ENCODE measurements around the gene IQSEC3. TPM values are rescaled to one million over a fixed set of nuclear protein-coding genes. Genes with fewer than 3 reads are reported as not detected.

The IQSEC3 gene
- total RNA-seq, 2 experiments from 2014 or later = not detected

GRCh38 chr12:195156-195555 is 128.6 kb downstream of the IQSEC3 start:
- POLR2A ChIA-PET = no interaction called here
- Mint-ChIP-seq H3K27ac (no peak overlapping the region), H3K27me3 (peaks cover 22% of the 10 kb centered on the region), H3K4me1 (no peaks in the 10 kb centered on the region), H3K36me3 (ENCODE audit: low read depth) (no peaks in the 10 kb centered on the region), H3K4me3 (no peak overlapping the region), H3K9me3 (ENCODE audit: low read depth) (no peaks in the 10 kb centered on the region)
- ATAC-seq (no peak), DNase-seq (no peak)
- intact Hi-C loops (cut with DNase I, micrococcal nuclease) = no loop called here
- CTCF ChIA-PET = no interaction called here

- no peaks in the 10 kb centered on the region for H3K9me3 Mint-ChIP-seq (ENCODE audit: low read depth)
- peaks cover 21% of the 10 kb centered on the region for H3K27me3 Mint-ChIP-seq
- no peak overlapping the region for H3K27ac Mint-ChIP-seq
- DNase-seq (no peak), ATAC-seq (no peak)
- no peaks in the 10 kb centered on the region for H3K36me3 Mint-ChIP-seq (ENCODE audit: low read depth)
- H3K4me3 Mint-ChIP-seq = no peak overlapping the region
- ChIA-PET CTCF (no interaction called here), POLR2A (no interaction called here)
- intact Hi-C loops (cut with DNase I, micrococcal nuclease) = no loop called here
- H3K4me1 Mint-ChIP-seq = no peaks in the 10 kb centered on the region
These were observed 129.4 kb downstream of the IQSEC3 start for GRCh38 chr12:195951-196350.

GRCh38 chr12:196436-196835 is 129.9 kb downstream of the IQSEC3 start:
- H3K4me3 Mint-ChIP-seq = no peak overlapping the region
- H3K9me3 Mint-ChIP-seq (ENCODE audit: low read depth) = no peaks in the 10 kb centered on the region
- no peak for ATAC-seq
- ChIA-PET POLR2A (no interaction called here), CTCF (no interaction called here)
- H3K27me3 Mint-ChIP-seq = peaks cover 25% of the 10 kb centered on the region
- intact Hi-C loops (cut with DNase I, micrococcal nuclease) = no loop called here
- no peak for DNase-seq
- H3K27ac Mint-ChIP-seq = no peak overlapping the region
- no peaks in the 10 kb centered on the region for H3K4me1 Mint-ChIP-seq
- H3K36me3 Mint-ChIP-seq (ENCODE audit: low read depth) = no peaks in the 10 kb centered on the region

GRCh38 chr12:197347-197746 is 130.8 kb downstream of the IQSEC3 start:
- no peak overlapping the region for H3K27ac Mint-ChIP-seq
- ATAC-seq (no peak), DNase-seq (no peak)
- no peaks in the 10 kb centered on the region for H3K36me3 Mint-ChIP-seq (ENCODE audit: low read depth)
- H3K27me3 Mint-ChIP-seq = peaks cover 28% of the 10 kb centered on the region
- H3K4me1 Mint-ChIP-seq = no peaks in the 10 kb centered on the region
- H3K4me3 Mint-ChIP-seq = no peak overlapping the region
- POLR2A ChIA-PET = no interaction called here
- intact Hi-C loops (cut with DNase I, micrococcal nuclease) = no loop called here
- H3K9me3 Mint-ChIP-seq (ENCODE audit: low read depth) = no peaks in the 10 kb centered on the region
- CTCF ChIA-PET = no interaction called here

- POLR2A ChIA-PET = no interaction called here
- intact Hi-C loops (cut with DNase I, micrococcal nuclease) = no loop called here
These were observed 131.5 kb downstream of the IQSEC3 start for GRCh38 chr12:197911-198695.

GRCh38 chr12:198705-199104 is 132.1 kb downstream of the IQSEC3 start:
- DNase-seq = no peak
- no peak overlapping the region for H3K27ac Mint-ChIP-seq
- ATAC-seq = no peak
- no peaks in the 10 kb centered on the region for H3K36me3 Mint-ChIP-seq (ENCODE audit: low read depth)
- no peak overlapping the region for H3K4me3 Mint-ChIP-seq
- no peaks in the 10 kb centered on the region for H3K9me3 Mint-ChIP-seq (ENCODE audit: low read depth)
- POLR2A ChIA-PET = no interaction called here
- CTCF ChIA-PET = no interaction called here
- intact Hi-C loops (cut with DNase I, micrococcal nuclease) = no loop called here
- peaks cover 25% of the 10 kb centered on the region for H3K27me3 Mint-ChIP-seq
- H3K4me1 Mint-ChIP-seq = no peaks in the 10 kb centered on the region

More at GRCh38 chr12:197911-198695, 131.5 kb downstream of the IQSEC3 start:
- DNase-seq = no peak
- CTCF ChIA-PET = interaction anchor here (0.6 kb wide), 1 partner anchor 1894 kb away, joined by 3 read pairs; no protein-coding TSS in a partner anchor
- Mint-ChIP-seq H3K27ac (no peak overlapping the region), H3K27me3 (peaks cover 25% of the 10 kb centered on the region), H3K4me1 (no peaks in the 10 kb centered on the region), H3K4me3 (no peak overlapping the region), H3K36me3 (ENCODE audit: low read depth) (no peaks in the 10 kb centered on the region), H3K9me3 (ENCODE audit: low read depth) (no peaks in the 10 kb centered on the region)
- ATAC-seq = no peak

- H3K27ac Mint-ChIP-seq = no peak overlapping the region
- ChIA-PET CTCF (no interaction called here), POLR2A (no interaction called here)
- intact Hi-C loops (cut with DNase I, micrococcal nuclease) = no loop called here
- H3K9me3 Mint-ChIP-seq (ENCODE audit: low read depth) = no peaks in the 10 kb centered on the region
- H3K4me1 Mint-ChIP-seq = no peaks in the 10 kb centered on the region
- H3K4me3 Mint-ChIP-seq = no peak overlapping the region
- DNase-seq (no peak), ATAC-seq (no peak)
- no peaks in the 10 kb centered on the region for H3K36me3 Mint-ChIP-seq (ENCODE audit: low read depth)
- peaks cover 40% of the 10 kb centered on the region for H3K27me3 Mint-ChIP-seq
These were observed 134.8 kb downstream of the IQSEC3 start for GRCh38 chr12:201361-201760.

GRCh38 chr12:202081-202731 is 135.6 kb downstream of the IQSEC3 start:
- H3K4me3 Mint-ChIP-seq = no peak overlapping the region
- H3K4me1 Mint-ChIP-seq = no peaks in the 10 kb centered on the region
- H3K36me3 Mint-ChIP-seq (ENCODE audit: low read depth) = no peaks in the 10 kb centered on the region
- ChIA-PET CTCF (no interaction called here), POLR2A (no interaction called here)
- no peaks in the 10 kb centered on the region for H3K9me3 Mint-ChIP-seq (ENCODE audit: low read depth)
- ATAC-seq (no peak), DNase-seq (no peak)
- intact Hi-C loops (cut with DNase I, micrococcal nuclease) = no loop called here
- peaks cover 41% of the 10 kb centered on the region for H3K27me3 Mint-ChIP-seq
- H3K27ac Mint-ChIP-seq = no peak overlapping the region

- H3K4me1 Mint-ChIP-seq = no peaks in the 10 kb centered on the region
- H3K4me3 Mint-ChIP-seq = no peak overlapping the region
- H3K36me3 Mint-ChIP-seq (ENCODE audit: low read depth) = no peaks in the 10 kb centered on the region
- ChIA-PET CTCF (no interaction called here), POLR2A (no interaction called here)
- no peaks in the 10 kb centered on the region for H3K9me3 Mint-ChIP-seq (ENCODE audit: low read depth)
- DNase-seq = no peak
- peaks cover 42% of the 10 kb centered on the region for H3K27me3 Mint-ChIP-seq
- no peak for ATAC-seq
- intact Hi-C loops (cut with DNase I, micrococcal nuclease) = no loop called here
- no peak overlapping the region for H3K27ac Mint-ChIP-seq
These were observed 136.5 kb downstream of the IQSEC3 start for GRCh38 chr12:203074-203461.

GRCh38 chr12:203462-204260 is 137.1 kb downstream of the IQSEC3 start:
- ChIA-PET CTCF (no interaction called here), POLR2A (no interaction called here)
- no peak for DNase-seq
- Mint-ChIP-seq H3K4me1 (no peaks in the 10 kb centered on the region), H3K4me3 (no peak overlapping the region), H3K27ac (no peak overlapping the region), H3K9me3 (ENCODE audit: low read depth) (no peaks in the 10 kb centered on the region), H3K36me3 (ENCODE audit: low read depth) (no peaks in the 10 kb centered on the region), H3K27me3 (peaks cover 40% of the 10 kb centered on the region)
- intact Hi-C loops (cut with DNase I, micrococcal nuclease) = no loop called here
- ATAC-seq = no peak

- Mint-ChIP-seq H3K36me3 (ENCODE audit: low read depth) (no peaks in the 10 kb centered on the region), H3K9me3 (ENCODE audit: low read depth) (no peaks in the 10 kb centered on the region), H3K27me3 (peaks cover 43% of the 10 kb centered on the region), H3K4me3 (no peak overlapping the region), H3K4me1 (no peaks in the 10 kb centered on the region), H3K27ac (no peak overlapping the region)
- ChIA-PET POLR2A (no interaction called here), CTCF (no interaction called here)
- intact Hi-C loops (cut with DNase I, micrococcal nuclease) = no loop called here
- no peak for DNase-seq
- no peak for ATAC-seq
These were observed 137.7 kb downstream of the IQSEC3 start for GRCh38 chr12:204261-204678.

GRCh38 chr12:205026-205425 is 138.5 kb downstream of the IQSEC3 start:
- no peaks in the 10 kb centered on the region for H3K36me3 Mint-ChIP-seq (ENCODE audit: low read depth)
- H3K27ac Mint-ChIP-seq = no peak overlapping the region
- CTCF ChIA-PET = interaction anchor here (0.5 kb wide), 1 partner anchor 81 kb away, joined by 3 read pairs; no protein-coding TSS in a partner anchor
- no peaks in the 10 kb centered on the region for H3K9me3 Mint-ChIP-seq (ENCODE audit: low read depth)
- POLR2A ChIA-PET = no interaction called here
- H3K27me3 Mint-ChIP-seq = peaks cover 40% of the 10 kb centered on the region
- intact Hi-C loops (cut with DNase I, micrococcal nuclease) = no loop called here
- ATAC-seq (no peak), DNase-seq (no peak)
- H3K4me3 Mint-ChIP-seq = no peak overlapping the region
- H3K4me1 Mint-ChIP-seq = no peaks in the 10 kb centered on the region
